ENCODE measurements around the gene ASGR1. TPM values are rescaled to one million over a fixed set of nuclear protein-coding genes. Genes with fewer than 3 reads are reported as not detected.
A peak's percentile ranks its signal among the peaks of the same experiment; 100 is the strongest.

Gene ASGR1, protein sequence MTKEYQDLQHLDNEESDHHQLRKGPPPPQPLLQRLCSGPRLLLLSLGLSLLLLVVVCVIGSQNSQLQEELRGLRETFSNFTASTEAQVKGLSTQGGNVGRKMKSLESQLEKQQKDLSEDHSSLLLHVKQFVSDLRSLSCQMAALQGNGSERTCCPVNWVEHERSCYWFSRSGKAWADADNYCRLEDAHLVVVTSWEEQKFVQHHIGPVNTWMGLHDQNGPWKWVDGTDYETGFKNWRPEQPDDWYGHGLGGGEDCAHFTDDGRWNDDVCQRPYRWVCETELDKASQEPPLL
- polyA plus RNA-seq (2013, experiment 1 of 2; ENCODE audit: insufficient read length), result 1.3 TPM
- 2.9 TPM for polyA plus RNA-seq (2013, experiment 2 of 2; ENCODE audit: insufficient read length)

DNA sequence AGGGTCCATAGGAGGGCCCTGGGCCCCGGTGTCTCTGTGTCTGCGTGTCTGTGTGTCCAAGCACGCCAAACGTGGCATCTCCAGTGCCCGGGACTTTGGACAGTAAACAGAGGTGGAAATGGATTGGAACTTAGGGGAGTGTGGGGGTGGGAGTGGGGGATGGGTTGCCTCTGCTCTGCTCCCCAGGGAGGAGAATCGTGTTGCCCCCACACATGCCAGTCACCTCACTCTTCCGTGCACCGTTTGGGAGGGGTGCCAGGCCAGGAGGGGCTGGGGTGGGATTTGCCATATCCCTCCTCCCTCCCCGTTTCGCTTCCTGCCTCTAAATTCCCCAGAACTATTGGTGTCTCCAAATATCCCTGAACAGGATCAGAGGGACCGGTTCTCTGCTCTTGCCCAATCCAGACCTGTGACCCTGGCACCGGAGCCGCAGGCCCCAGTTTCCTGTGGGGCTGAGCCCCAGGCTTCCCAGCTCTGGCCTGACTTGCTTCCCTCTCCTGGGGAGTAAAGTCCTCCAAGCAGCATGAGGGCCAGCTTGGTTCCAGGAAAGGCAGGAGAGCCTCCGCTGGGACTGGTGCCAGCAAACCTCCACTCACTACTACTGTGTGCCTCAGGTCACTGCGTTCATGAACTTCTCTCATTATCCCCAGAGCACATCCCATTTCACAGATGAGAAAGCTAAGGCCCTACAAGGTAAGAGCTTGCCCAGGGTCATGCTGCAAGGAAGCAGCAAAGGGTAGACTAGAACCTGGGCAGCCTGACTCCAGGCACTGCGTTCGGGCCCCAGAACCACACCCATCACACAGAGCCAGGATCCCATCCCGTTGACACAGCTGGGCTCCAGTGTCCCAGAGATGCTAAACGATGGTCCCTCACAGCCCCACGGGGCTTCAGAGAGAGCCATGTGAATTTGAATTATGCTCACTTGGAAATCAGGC, at the start of gene ASGR1:
Gene ASGR1, minus strand, starts transcription at position 54 of the 938 bp plus-strand sequence. CDS start 807 bp downstream, outside the sequence.
- DNase-seq, result no peak

DNA sequence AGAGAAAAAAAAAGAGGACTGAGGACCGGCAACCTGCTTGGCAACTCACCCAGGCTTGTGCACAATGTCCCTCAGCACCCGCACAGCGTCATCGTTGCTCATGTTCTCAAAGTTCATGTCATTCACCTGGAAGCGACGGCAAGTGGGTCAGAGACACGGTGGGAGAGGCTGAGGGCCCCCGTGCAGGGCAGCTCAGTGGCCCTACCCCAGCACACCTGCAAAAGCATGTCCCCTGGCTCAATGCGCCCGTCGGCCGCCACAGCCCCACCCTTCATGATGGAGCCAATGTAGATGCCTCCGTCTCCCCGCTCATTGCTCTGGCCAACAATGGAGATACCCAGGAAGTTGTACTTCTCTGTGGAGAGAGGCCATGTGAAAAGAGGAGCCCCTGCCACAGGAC, 49.8 kb upstream of the ASGR1 start:
- no peak for DNase-seq

DNA sequence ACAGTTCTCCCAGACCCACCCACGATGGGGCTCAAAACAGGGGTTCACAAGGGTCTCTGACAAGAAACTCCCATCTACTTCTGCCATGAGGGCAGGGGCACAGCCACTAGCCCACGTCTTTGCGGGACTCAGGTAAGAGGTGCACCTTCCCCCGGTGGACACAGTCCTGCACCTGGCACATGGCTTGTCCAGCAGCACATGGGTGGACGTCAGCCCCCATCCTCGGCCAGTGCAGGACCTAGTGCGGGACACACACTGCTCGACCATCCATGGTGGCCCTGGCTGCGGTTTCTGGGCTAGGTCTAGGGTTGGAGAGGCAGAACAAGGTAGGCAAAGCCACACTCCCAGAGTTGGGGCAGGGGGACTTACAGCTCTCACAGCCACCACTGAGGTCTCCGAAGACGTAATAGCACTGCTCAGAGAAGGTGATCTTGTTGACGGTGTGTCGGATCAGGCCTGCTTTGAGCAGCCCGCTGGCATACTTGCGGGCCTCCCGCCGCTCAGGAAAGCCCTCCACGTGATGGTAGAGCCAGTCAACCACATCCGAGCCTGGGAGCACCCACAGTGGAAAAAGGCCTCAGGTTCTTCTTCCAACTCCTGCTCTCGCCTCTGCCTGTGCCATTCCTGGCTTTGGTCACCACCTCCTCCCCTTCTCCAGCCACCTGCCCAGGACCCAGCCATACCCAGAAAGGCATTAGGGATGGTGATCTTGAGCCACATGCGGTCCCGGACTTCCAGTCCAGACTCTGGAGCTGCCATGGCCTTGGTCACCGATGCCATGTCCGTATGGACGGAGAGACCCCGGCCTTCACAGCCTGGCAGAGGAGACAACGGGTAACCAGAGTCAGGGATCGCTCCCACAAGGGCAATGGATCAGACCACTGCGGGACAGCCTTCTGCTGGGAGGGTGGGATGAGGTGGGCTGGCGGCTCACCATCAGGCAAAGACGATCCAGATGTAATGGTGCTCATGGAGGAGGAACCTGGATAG, 47.8 kb upstream of the ASGR1 start:
- no peak for DNase-seq

DNA sequence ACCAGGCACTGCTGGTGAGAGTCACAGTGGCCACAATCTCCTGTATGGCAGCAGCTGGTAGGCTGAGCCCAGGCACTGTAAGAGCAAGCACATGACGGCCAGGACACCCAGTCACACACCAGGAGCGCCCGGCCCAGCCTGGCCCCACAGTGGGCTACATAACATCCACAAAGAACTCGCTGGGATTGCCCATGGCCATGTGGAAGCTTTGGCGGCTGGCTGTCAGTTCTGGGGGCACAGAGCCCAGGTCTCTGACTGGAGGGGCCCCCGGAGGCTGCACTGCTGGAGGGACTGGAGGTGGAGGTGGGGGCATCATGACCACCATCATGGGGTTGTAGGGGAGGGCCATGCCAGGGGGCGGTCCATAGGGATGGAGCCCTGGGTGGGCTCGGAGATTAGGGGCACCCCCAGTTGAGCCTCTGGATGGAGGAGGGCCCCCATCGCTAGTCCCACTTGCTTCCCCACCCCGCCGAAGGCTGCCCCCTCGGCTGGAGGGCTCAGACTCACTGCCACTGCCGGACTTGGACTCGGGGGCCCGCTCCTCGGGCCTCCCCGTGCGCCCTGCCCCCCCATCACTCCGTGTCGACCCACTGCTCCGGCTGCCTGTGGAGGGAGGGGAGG, 46.7 kb upstream of the ASGR1 start:
- no peak for DNase-seq

DNA sequence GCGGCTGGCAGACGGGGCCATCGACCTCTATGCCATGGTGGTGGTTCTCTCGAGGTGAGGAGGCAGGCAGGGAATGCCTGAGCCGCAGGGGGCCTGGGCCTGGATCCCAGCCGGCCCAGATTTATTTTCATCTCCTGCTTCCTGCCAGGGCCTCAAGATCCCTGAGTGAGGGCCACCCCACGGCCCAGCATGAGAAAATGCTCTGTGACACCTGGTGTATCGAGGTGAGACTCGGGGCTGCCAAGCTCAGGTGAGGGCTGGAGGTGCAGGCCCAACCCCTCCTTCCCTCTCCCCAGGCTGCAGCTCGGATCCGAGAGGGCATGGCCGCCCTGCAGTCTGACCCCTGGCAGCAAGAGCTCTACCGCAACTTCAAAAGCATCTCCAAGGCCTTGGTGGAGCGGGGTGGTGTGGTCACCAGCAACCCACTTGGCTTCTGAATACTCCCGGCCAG, 45.5 kb upstream of the ASGR1 start:
- DNase-seq, result no peak

DNA sequence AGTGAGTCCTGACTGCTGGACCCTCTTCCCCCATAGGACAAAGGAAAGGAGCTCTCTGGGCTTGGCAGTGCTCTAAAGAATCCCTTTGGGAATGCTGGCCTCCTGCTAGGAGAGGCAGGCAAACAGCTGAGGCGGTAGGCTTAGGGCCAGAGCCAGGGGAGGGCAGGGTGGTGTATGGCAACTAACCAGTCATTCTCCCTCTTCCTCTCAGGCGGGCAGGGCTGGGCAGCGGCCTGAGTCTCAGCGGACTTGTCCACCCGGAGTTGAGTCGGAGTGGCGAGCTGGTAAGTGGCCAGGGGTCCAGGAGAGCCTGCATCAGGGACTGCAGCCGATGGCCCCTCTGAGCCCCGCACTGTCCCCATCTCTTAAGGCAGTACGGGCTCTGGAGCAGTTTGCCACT, 44.9 kb upstream of the ASGR1 start:
- no peak for DNase-seq

DNA sequence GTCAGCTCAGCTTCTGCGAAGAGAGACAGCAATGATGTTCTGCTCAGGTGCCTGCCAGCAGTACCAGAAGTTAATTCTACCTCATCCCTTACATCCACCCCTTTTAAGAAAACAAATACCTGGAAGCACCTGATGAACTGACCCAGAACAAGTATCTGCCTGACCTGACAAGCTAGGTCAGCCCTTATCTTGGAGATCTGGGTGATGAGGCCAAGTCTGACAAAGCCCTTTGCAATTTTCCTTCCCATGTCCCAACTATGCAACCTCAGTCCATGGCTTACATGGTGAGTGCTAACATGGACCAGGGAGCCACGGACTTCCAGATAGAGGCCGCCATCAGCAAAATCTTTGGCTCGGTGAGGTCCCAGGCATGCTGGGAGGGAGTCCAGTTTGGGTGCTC, 44.2 kb upstream of the ASGR1 start:
- DNase-seq, result no peak

DNA sequence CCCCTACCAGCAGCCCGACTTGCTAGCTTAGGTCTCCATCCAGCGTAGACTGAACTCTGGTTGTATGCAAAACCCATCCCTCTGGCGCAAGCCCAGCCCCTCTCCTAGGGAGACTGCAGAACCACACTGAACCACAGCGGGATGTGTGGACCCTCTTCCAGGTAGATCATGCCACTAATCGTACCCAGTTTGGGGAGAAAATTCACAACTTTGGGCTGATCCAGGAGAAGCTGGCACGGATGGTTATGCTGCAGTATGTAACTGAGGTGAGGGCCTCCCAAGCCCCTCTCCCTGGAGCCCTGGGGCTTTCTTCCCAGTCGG, 43.8 kb upstream of the ASGR1 start:
- no peak for DNase-seq

DNA sequence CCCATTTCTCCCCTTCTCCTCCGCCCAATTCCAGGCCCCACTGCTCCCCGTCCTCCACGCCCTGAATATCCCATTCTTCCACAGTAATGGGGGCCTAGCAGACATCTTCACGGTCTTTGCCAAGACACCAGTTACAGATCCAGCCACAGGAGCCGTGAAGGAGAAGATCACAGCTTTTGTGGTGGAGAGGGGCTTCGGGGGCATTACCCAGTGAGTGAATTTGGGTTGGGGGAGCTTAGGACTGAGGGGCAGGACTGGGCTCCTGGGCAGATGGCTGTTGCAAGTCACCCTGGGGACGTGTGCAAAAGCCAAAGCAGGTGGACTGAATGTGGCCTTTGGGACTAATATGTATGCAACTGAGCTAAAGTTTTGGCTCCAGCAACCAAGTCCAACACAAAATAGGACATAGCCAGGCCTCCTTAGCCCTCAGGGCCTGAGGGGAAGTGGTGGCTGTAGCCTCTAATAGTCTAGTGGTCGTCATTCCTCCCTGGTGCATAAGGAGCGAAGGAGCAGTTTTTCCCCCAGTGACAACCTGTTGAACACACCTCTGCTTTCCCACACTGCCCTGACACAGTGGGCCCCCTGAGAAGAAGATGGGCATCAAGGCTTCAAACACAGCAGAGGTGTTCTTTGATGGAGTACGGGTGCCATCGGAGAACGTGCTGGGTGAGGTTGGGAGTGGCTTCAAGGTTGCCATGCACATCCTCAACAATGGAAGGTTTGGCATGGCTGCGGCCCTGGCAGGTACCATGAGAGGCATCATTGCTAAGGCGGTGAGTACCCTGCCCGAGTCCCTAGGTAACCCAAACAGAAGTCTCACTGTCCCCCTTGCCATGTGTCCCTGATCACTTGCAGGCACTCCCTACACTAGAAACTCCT, 43.2 kb upstream of the ASGR1 start:
- no peak for DNase-seq

DNA sequence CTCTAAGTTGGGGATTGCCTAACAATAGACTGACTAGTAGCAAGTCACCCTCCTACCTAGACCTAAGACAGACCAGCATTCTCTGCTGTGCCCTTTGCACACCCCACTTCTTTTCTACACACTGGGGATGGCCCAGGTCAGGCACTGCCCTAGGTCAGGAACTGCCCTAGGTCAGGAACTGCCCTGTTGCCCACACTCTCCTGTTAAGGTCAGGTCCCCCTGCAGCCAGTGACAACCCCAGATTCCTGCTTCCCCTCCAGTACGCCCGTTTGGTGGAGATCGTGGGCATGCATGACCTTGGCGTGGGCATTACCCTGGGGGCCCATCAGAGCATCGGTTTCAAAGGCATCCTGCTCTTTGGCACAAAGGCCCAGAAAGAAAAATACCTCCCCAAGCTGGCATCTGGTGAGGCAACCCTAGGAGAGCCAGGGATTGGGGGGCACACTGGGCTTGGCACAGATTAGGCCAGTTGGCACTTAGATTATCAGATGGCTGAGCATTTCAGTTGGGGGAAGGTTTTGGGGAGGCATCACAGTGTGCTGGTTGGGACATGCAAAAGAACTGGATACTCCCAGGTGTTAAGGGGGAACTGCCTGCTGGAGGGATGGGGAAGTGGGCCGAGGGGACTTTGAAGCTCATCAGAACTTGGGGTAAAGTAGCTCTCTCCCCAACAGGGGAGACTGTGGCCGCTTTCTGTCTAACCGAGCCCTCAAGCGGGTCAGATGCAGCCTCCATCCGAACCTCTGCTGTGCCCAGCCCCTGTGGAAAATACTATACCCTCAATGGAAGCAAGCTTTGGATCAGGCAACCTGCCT, 42.3 kb upstream of the ASGR1 start:
- no peak for DNase-seq

DNA sequence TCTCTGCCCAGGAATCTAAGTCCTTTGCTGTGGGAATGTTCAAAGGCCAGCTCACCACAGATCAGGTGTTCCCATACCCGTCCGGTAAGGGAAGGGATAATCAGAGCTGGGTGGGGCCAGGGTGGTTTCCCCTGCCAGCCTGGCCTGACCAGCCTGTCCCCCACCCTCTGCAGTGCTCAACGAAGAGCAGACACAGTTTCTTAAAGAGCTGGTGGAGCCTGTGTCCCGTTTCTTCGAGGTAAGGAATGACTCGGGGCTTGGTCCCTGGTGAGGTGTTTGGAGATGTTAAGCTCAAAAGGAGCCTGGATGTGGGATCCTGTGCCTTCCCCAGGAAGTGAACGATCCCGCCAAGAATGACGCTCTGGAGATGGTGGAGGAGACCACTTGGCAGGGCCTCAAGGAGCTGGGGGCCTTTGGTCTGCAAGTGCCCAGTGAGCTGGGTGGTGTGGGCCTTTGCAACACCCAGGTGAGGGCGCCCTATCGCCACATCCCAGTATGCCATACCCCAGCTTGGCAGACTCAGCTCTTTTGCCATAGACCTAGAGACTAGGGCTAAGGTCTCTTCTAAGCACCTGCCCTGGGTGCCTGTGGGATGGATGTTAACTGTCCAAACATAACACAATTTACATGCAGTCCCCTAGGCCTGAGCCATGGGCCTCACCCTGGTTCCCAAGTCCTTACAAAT, 41.6 kb upstream of the ASGR1 start:
- DNase-seq, result peak; percentile 55

DNA sequence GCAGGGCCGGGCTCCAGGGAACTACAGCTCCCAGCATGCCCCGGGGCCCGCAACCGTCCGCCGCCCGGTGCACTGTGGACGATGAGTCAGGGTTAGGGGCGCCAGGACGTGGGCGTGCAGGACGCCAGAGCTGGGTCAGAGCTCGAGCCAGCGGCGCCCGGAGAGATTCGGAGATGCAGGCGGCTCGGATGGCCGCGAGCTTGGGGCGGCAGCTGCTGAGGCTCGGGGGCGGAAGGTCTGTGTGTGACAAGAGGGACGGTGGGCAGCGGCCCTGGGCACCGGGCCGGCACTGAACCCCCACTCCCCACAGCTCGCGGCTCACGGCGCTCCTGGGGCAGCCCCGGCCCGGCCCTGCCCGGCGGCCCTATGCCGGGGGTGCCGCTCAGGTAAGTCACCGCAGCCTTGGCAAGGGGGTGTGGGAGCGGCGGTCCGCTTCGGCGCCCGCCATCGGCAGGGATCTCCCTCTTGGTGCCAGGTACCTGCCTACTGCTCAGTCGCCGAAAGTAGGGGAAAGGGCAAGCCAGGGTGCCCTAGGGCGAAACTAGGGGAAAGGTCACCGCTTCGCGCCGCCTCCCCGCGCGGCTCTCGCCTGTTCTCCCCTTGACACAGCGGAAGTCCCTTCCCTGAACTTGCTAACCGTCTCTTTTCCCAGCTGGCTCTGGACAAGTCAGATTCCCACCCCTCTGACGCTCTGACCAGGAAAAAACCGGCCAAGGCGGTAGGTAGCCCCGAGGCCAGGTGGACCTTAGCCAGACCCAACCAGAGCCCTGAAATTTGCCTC, 40.8 kb upstream of the ASGR1 start, which contains the start of the genes ACADVL and DLG4:
Gene ACADVL, plus strand, starts transcription at position 127 of the 781 bp plus-strand sequence. Its CDS starts 47 bp downstream, at position 174.
Gene DLG4, minus strand, starts transcription at position 25 of the 781 bp plus-strand sequence.
- DNase-seq, result peak; percentile 86

DNA sequence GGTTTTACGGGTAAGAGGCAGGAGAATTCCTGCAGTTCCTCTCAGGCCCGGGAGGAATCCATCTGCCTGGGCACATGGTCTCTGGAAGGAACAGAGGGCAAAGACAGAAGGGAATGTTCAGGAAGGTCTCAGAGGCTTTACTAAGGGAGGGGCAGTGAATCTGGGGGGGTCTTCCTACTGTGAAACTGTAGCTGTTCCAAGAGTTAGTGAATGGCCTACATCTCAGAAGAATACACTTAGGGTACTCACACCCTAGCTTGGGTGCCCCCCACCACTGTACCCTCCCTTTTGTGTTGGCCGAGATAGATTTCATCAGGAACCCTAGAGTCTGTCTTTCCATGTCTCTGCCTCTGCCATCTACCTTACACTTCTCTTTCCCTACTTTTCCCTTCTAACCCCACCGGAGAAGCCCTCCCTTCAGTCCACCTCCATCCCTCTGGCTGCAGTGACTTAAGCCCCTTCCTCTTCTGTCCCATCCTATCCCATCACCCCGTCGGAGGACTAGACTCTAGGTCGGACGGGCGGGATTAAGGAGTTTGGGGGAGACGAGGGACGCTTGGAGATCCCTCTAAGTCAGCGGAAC, 40.1 kb upstream of the ASGR1 start:
- DNase-seq, result no peak

DNA sequence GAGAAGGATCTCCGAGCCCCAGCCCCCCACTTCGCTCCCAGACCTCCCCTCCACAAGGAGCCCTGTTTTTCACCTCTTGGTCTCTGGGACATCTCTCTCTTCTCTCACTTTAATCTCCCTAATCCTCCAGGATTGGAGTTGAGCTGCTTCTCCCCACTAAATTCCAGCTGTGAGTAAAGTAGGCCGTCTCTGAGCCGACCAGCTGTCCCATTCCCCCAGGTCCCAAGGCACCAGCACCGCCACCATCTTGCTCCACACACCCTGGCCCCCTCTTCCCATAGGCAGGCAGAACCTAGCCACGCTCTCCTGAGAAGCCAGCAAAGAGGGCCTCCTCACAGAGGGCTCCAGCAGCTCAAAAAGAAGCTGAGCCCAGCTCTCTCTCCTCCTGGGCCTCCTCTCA, 39.6 kb upstream of the ASGR1 start:
- DNase-seq, result no peak

DNA sequence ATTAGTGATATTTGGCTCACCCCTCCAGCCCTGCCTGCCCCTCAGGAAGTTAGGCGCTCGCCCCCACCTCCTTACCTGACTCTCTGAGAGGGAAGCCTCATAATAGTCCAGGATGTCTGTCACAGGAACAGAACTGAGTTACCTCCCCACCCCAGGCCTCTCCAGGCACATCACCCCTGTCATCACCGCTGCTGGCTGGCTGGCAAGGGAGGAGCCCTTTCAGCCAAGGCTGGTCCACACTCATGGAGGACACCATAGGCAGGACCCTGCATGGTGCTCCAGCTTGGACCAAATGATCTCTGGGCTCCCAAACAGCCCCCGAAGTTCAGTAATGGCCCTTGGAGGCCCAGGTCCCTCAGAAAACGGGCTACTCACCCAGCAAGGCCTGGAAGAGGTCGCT, 39.0 kb upstream of the ASGR1 start:
- no peak for DNase-seq

DNA sequence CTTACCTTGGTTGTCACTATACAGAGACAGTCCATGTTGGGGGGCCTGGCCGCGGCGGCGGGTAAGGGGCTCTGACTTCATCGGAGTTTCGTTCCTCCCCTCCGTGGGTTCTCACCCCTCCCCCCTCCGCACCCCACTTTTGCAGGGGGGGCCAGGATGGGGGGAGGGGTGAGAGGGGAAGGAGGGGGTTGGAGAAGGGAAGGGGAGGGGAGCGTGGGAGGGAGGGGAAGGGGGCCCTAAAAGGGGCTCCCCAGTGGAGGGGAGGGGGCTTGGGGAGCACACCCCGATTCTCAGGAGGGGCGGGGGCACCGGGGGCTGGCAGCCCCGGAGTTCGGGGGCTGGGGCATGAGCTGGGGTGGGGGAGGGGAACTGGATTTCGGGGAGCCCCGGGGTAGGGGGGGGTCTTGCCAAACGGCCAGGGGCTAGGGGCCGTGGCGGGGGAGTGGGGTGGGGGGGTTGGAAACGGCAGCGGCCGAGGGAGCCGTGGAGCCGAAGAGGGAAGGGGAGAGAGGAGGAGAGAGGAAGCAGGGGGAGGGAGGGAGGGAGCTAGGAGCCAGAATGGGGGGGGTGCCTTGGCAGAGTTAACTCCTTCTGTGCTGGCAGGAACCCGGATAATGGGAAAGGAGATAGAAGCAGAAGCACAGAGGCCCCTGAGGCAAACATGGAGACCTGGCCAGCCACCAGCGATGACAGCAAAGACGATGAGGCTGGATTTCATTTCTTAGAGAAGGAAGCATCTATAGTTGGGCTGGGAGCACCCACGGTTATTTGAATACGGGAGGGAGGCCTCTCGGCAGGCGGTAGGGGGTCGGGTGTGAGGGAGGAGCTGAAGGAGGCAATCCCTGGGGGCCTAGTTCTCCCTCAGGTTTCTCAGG, 38.2 kb upstream of the ASGR1 start:
- DNase-seq, result peak; percentile 84

Data from fibroblast of skin of scalp (primary cell).